ENCODE measurements around the gene FKBP5.
"Not testable (repeated sequence)": the region's sequence is repeated elsewhere in the genome, so short reads cannot be mapped to it uniquely, and the experiment has no call there.

The FKBP5 gene

GRCh38 chr6:35539223-35539622, 149.5 kb downstream of the FKBP5 start:
- DNase-seq (ENCODE audit: low spot score) = no peak

- DNase-seq (ENCODE audit: low spot score) = not testable (repeated sequence)
Observed at GRCh38 chr6:35535847-35536246, 152.9 kb downstream of the FKBP5 start.

- DNase-seq (ENCODE audit: low spot score) = peak; percentile 17
Observed at GRCh38 chr6:35534407-35535170, 154.1 kb downstream of the FKBP5 start.

- DNase-seq (ENCODE audit: low spot score) = no peak
Observed at GRCh38 chr6:35533981-35534380, 154.7 kb downstream of the FKBP5 start.

- no peak for DNase-seq (ENCODE audit: low spot score)
Observed at GRCh38 chr6:35532126-35532525, 156.6 kb downstream of the FKBP5 start.

- no peak for DNase-seq (ENCODE audit: low spot score)
Observed at GRCh38 chr6:35524380-35525020, 164.2 kb downstream of the FKBP5 start.
